GM18951 (cell line): ENCODE measurements around the gene WNT3.

Experiments
- POLR2A ChIP-seq: IDR thresholded peaks from 4 replicates; pipeline ENCODE4 v1.6.1; 2011; ENCODE audit warnings: mild to moderate bottlenecking; ENCODE audit not compliant: insufficient read length, insufficient read depth; ENCODE audit errors: extremely low read depth
- in situ Hi-C: fragments of 300-500 bp; cut with MboI; formaldehyde crosslinking; loops from one replicate; pipeline ENCODE4 v1.12.0; 2022; ENCODE audit warnings: low sequenced_read_pairs, mixed read lengths, inconsistent platforms; ENCODE audit not compliant: unreplicated experiment

WNT3 gene

GRCh38 chr17:46814446-46814845 is 4.0 kb downstream of the WNT3 start:
- TF ChIP-seq POLR2A = no peak
- in situ Hi-C loops = no loop called here

- in situ Hi-C loops = no loop called here
Observed at GRCh38 chr17:46813920-46814319, 4.6 kb downstream of the WNT3 start.

GRCh38 chr17:46812624-46813318 is 5.7 kb downstream of the WNT3 start:
- in situ Hi-C loops = no loop called here
- TF ChIP-seq POLR2A = no peak

More at GRCh38 chr17:46813920-46814319, 4.6 kb downstream of the WNT3 start:
- TF ChIP-seq POLR2A = no peak

GRCh38 chr17:46811978-46812583 is 6.4 kb downstream of the WNT3 start:
- no peak for TF ChIP-seq POLR2A
- in situ Hi-C loops = no loop called here

- no peak for TF ChIP-seq POLR2A
- in situ Hi-C loops = no loop called here
Observed at GRCh38 chr17:46810837-46811236, 7.7 kb downstream of the WNT3 start.

GRCh38 chr17:46809110-46809571 is 9.4 kb downstream of the WNT3 start:
- in situ Hi-C loops = no loop called here
- no peak for TF ChIP-seq POLR2A

GRCh38 chr17:46805771-46806170 is 12.7 kb downstream of the WNT3 start:
- TF ChIP-seq POLR2A = no peak
- in situ Hi-C loops = no loop called here

- in situ Hi-C loops = no loop called here
- TF ChIP-seq POLR2A = no peak
Observed at GRCh38 chr17:46803544-46803943, 14.9 kb downstream of the WNT3 start.

- no peak for TF ChIP-seq POLR2A
- in situ Hi-C loops = no loop called here
Observed at GRCh38 chr17:46802800-46803199, 15.7 kb downstream of the WNT3 start.

GRCh38 chr17:46800573-46800972 is 17.9 kb downstream of the WNT3 start:
- in situ Hi-C loops = no loop called here
- TF ChIP-seq POLR2A = no peak

GRCh38 chr17:46796956-46797530 is 21.4 kb downstream of the WNT3 start:
- no peak for TF ChIP-seq POLR2A
- in situ Hi-C loops = no loop called here

GRCh38 chr17:46796524-46796923 is 22.0 kb downstream of the WNT3 start:
- no peak for TF ChIP-seq POLR2A
- in situ Hi-C loops = no loop called here

- in situ Hi-C loops = no loop called here
- no peak for TF ChIP-seq POLR2A
Observed at GRCh38 chr17:46796084-46796483, 22.4 kb downstream of the WNT3 start.
